Measurements from ENCODE around the gene BCAS1.

- TF ChIP-seq GATA3 (IDR thresholded peaks at IDR 0.05; ENCODE audit: low read depth, low read length) (no peak), GATA2 (IDR thresholded peaks at IDR 0.05; ENCODE audit: low read depth, low read length) (no peak)
Measured at GRCh38 chr20:53916173-53916512, 154.3 kb downstream of the BCAS1 start.

Data from SH-SY5Y (cell line).